HepG2 (cell line): ENCODE results near the gene METTL5. TPM values are rescaled to one million over a fixed set of nuclear protein-coding genes. Genes with fewer than 3 reads are reported as not detected.
A peak's percentile ranks its signal among the peaks of the same experiment; 100 is the strongest.

Experiments used
- CCDC6 ChIP-seq: sonication (generic); formaldehyde crosslinking; IDR thresholded peaks from 2 replicates; pipeline ENCODE4 v1.8.1; 2022; ENCODE audit warnings: mild to moderate bottlenecking, missing genetic modification reagents, moderate library complexity
- CREB3 ChIP-seq: sonication (generic); formaldehyde crosslinking; IDR thresholded peaks from 2 replicates; pipeline ENCODE4 v1.5.0; 2020; ENCODE audit warnings: missing genetic modification reagents
- GPBP1L1 ChIP-seq: sonication (generic); formaldehyde crosslinking; IDR thresholded peaks from 2 replicates; pipeline ENCODE4 v1.5.0; 2020; ENCODE audit warnings: mild to moderate bottlenecking, missing genetic modification reagents
- HIVEP1 ChIP-seq: sonication (generic); formaldehyde crosslinking; IDR thresholded peaks from 2 replicates; pipeline ENCODE4 v1.4.0; 2020; ENCODE audit warnings: mild to moderate bottlenecking, missing genetic modification reagents
- HNRNPLL ChIP-seq: fragments of 200-400 bp; formaldehyde crosslinking; IDR thresholded peaks from 2 replicates; pipeline ENCODE4 v1.6.1; 2017; ENCODE audit warnings: mild to moderate bottlenecking, low read depth, low read length; ENCODE audit not compliant: poor library complexity, severe bottlenecking
- PAXIP1 ChIP-seq: sonication (generic); formaldehyde crosslinking; conservative IDR thresholded peaks from 2 replicates; pipeline ENCODE4 v1.4.0; 2020; ENCODE audit warnings: mild to moderate bottlenecking, missing genetic modification reagents, moderate library complexity
- TOE1 ChIP-seq: sonication (generic); formaldehyde crosslinking; IDR thresholded peaks from 2 replicates; pipeline ENCODE4 v1.4.0; 2020; ENCODE audit warnings: mild to moderate bottlenecking, missing genetic modification reagents
- ZNF24 ChIP-seq: fragments of 450-650 bp; IDR thresholded peaks from 2 replicates; pipeline ENCODE4 v1.6.1; 2017; ENCODE audit warnings: antibody characterized with exemption, mild to moderate bottlenecking
- ZNF557 ChIP-seq: sonication (generic); formaldehyde crosslinking; IDR thresholded peaks from 2 replicates; pipeline ENCODE4 v1.4.0; 2020; ENCODE audit warnings: missing genetic modification reagents
- polyA plus RNA-seq, 8 experiments: library from polyadenylated mRNA; depleted of rRNA in 3 of 8; stranded (reverse) in 7 of 8; unstranded in 1 of 8; fragments of >200 nt; fragmentation: Illumina TruSeq in 4 of 8; extraction: Trizol in 4 of 8; gene quantifications; 2 replicates each; pipeline versions ENCODE4 v1.2.1 to v1.2.3, GENCODE V29; 2011 to 2016; ENCODE audit warnings: low read depth in 4 of 8, missing spikeins in 1 of 8, mixed read lengths in 1 of 8; ENCODE audit not compliant: insufficient read depth in 1 of 8
- total RNA-seq, 5 experiments: library from RNA; depleted of rRNA; stranded (reverse); fragments of >200 nt; fragmentation: Illumina TruSeq; extraction: Trizol; gene quantifications; 2 replicates each; pipeline ENCODE4 v1.2.3, GENCODE V29; 2016; ENCODE audit warnings: low read depth in 1 of 5
- TF ChIP-seq, protein P1 (sequence below): IDR thresholded peaks from 2 replicates; pipeline ENCODE4 v1.6.1; 2016; ENCODE audit warnings: control low read depth
- TF ChIP-seq, protein P2 (sequence below): sonication (generic); formaldehyde crosslinking; IDR thresholded peaks from 2 replicates; pipeline ENCODE4 v1.4.0; 2020; ENCODE audit warnings: mild to moderate bottlenecking, missing genetic modification reagents

The METTL5 gene
- total and polyA plus RNA-seq, 2 of the 13 experiments (the other 11 are each of a cell fraction or from before 2014, with no cell fraction given): 50.7 to 95.1 TPM

DNA sequence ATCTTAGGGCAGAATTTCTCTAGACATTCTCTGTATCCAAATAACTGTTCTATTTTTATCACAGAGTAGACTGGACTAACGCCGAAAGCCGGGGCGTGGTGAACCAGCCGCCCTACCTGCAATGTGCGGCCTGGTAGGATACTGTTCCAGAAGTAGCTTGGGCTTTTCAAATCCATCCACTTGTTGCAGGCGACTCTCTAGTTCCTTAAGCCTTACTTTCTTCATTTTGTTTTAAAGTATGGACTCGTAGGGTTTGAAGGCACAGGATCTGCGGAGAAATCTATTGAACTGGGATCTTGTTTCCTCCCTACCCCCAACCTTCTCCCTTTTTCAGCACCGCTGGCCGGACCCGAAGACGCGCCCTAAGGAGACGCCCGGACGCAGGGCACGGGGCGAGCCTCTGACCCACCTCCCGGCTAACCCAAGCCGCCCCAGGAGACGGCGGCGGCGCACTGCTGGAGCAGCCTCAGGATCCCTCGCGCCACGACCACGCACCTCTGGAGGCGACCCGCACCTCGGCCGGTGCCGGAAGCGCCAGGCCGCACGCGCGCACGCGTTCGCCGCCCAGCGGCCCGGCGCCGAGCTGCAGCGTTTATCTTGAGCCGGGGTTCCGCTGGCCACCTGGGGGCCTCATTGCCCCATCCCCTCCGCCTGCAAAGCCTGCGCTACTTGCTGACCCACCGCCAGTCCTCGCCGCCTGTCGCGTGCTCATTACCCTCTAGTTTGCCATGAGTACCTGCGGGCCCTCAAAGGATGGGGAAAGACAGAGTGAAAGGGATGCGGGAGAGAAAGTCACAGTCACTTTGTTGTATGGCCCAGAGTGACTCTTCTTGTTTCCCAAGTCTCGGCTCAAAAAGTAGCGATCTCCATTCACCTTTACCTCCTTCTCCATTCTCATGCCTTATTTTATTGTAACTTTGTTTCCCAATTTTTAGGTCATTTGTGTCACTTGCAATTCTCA is at the start of gene METTL5 (continued):
- TF ChIP-seq PAXIP1 (CRISPR knock-in tag) (peak; percentile 45; the same call in 1 of the 2 replicates), ZNF24 (peak; percentile 76; the same call in 1 of the 2 replicates), HNRNPLL (peak; percentile 88), GPBP1L1 (CRISPR knock-in tag) (no peak), CCDC6 (CRISPR knock-in tag) (peak; percentile 95), TOE1 (no peak), CREB3 (peak; percentile 88), HIVEP1 (CRISPR knock-in tag) (peak; percentile 61; the same call in 1 of the 2 replicates), ZNF557 (peak; percentile 78; the same call in 1 of the 2 replicates)
- TF ChIP-seq, protein P1, sequence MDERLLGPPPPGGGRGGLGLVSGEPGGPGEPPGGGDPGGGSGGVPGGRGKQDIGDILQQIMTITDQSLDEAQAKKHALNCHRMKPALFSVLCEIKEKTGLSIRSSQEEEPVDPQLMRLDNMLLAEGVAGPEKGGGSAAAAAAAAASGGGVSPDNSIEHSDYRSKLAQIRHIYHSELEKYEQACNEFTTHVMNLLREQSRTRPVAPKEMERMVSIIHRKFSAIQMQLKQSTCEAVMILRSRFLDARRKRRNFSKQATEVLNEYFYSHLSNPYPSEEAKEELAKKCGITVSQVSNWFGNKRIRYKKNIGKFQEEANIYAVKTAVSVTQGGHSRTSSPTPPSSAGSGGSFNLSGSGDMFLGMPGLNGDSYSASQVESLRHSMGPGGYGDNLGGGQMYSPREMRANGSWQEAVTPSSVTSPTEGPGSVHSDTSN (CRISPR knock-in tag): no peak
- TF ChIP-seq, protein P2, sequence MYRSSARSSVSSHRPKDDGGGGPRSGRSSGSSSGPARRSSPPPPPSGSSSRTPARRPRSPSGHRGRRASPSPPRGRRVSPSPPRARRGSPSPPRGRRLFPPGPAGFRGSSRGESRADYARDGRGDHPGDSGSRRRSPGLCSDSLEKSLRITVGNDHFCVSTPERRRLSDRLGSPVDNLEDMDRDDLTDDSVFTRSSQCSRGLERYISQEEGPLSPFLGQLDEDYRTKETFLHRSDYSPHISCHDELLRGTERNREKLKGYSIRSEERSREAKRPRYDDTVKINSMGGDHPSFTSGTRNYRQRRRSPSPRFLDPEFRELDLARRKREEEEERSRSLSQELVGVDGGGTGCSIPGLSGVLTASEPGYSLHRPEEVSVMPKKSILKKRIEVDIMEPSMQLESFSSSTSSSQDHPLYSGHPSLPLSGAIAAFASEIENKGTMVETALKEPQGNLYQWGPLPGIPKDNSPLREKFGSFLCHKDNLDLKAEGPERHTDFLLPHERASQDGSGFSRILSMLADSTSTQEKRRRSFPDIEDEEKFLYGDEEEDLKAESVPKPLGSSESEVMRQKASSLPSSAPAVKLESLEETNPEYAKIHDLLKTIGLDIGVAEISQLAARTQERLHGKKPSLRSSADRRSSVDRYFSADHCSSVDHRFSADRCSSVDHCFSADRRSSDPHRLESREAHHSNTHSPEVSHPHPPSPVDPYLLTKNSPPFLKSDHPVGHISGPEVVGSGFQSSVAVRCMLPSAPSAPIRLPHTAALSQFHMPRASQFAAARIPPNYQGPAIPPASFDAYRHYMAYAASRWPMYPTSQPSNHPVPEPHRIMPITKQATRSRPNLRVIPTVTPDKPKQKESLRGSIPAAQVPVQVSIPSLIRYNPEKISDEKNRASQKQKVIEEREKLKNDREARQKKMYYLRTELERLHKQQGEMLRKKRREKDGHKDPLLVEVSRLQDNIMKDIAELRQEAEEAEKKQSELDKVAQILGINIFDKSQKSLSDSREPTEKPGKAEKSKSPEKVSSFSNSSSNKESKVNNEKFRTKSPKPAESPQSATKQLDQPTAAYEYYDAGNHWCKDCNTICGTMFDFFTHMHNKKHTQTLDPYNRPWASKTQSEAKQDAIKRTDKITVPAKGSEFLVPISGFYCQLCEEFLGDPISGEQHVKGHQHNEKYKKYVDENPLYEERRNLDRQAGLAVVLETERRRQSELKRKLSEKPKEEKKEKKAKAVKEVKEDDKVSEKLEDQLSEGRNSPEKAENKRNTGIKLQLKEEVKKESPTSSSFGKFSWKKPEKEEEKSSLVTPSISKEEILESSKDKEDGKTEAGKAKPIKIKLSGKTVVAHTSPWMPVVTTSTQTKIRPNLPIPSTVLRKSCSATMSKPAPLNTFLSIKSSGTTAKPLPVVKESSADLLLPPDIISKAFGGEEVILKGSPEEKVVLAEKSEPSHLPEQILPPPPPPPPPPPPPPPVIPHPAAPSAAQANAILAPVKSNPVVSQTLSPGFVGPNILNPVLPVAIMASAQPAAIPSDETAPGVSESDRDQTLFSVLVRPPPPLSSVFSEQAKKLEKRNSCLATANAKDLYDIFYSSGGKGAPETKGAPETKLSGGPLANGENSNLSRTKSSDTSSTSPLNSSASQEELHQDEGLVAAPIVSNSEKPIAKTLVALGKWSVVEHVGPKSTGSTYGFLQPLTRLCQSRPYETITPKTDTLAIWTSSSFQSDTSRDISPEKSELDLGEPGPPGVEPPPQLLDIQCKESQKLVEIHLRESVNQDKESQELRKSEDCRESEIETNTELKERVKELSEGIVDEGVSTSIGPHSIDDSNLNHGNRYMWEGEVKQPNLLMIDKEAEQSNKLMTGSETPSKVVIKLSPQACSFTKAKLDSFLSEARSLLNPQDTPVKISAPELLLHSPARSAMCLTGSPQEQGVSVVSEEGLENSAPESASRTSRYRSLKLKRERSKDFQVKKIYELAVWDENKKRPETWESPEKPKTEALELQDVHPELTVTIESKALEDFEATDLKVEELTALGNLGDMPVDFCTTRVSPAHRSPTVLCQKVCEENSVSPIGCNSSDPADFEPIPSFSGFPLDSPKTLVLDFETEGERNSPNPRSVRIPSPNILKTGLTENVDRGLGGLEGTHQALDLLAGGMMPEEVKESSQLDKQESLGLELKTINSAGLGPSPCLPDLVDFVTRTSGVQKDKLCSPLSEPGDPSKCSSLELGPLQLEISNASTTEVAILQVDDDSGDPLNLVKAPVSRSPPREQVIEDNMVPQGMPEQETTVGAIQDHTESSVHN: peak; percentile 91
